DMS 273 (cell line): Measurements from ENCODE around the gene PRUNE2.

Source experiments
- DNase-seq: peaks from one replicate; lab custom pipeline; 2025; ENCODE audit not compliant: unreplicated experiment; lab: John Stamatoyannopoulos, UW

The PRUNE2 gene

DNA sequence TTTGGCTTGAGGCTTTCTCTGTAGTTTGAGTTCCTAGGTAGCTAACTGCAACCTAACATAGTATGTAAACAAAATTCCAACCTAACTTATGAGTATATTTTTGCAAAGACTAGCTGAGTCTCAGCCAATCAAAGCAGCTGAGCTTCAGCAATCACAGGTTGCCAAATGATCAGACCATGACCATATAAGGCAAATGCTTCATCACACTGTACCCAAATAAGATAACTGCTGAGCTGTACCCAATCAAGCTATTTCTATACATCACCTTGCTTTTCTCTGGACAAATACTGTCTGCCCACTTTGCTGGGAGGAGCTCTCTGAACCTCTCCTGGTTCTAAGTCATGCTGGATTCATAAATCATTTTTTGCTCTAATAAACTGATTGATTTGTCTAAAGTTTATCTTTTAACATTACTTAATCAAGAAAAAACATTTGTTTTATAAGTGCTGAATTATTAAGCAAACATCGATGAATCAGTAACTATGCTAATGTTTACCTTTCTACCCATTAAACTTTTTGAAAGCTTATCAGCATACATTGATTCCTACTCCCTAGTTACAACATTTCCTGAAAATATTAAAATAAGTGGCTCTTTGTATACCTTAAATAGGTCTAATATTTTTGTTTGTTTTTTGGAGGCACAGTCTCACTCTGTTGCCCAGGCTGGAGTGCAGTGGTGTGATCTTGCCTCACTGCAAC, 271.4 kb downstream of the PRUNE2 start:
- no peak for DNase-seq

DNA sequence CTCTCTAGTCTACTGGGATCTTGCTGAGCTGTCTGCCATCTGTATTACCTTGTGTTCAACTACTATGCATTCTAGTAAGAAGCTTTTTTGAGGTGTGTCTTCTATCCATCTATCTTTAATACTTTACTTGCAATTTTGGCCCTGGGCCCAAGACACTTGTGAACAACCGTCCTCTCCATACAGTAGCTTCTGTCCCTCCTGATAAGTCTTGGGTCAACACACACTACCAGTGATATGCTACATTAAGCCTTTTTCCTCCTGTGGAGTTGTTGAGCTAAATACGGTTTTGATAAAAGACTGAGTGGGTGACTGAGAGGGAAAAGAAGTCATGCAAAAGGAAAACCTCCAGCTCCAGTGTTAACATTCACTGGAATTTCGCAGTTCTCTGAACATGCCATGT, 275.0 kb downstream of the PRUNE2 start:
- no peak for DNase-seq

DNA sequence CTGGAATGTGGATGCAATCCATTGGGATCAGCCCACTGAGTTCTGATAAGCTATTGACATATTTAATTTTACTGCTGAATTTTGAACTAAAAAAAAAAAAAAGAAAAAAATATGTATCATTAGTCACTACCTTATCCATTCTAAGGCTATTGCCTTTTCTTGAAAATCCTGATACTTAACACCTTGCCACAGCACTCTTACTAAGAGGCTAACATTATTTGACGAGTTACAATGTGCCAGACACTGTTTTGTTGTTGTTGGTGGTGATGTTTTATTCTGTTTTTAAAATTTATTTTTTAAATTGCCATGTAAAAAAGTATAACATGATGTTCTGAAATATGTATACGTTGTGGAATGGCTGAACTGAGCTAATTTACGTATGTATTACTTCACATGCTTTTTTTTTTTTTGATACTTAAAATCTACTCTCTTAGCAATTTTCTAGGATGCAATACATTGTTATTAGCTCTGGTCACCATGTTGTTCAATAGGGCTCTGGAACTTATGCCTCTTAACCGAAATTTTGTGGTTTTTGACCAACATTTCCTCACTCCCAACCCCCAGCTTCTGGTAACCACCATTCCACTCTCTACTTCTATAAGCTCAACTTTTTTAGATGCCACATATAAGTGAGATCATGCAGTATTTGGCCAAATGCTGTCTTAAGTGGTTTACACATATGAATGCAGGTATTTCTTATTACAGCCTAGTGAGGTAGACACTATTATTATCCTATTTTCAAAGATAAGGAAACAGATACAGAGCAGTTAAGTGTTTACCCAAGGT, 276.5 kb downstream of the PRUNE2 start:
- no peak for DNase-seq

DNA sequence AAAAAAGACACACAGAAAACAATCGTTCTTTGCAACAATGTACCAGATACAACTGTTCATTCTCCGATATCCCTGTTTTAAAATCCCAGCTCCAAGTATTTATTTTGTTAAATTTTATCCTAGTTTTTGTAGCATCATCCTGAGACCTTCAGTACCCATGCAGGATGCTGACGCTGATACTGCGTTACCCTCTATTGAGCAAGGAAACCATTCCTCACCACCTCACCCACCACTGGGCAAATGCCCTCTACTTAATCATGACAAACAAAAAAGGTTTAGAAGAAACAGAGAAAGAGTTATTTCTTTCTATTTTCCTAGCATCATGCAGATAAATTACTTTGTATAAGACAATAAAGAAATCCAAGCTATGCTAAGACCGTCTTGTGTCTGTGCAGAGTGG, 277.8 kb downstream of the PRUNE2 start:
- no peak for DNase-seq

DNA sequence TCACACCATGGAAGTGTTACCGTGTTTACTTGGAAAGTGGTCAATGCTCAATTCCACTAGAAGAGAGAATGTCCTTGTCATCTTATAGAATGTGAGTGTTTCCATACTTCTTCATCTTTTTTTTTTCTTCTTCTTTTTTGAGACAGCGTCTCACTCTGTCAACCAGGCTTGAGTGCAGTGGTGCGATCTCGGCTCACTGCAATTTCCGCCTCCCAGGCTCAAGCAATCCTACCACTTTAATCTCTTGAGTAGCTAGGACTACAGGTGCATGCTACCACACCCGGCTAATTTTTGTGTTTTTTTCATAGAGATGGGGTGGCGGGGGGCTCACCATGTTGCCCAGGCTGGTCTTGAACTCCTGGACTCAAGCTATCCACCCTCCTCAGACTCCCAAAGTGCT, 278.9 kb downstream of the PRUNE2 start:
- DNase-seq, result no peak

DNA sequence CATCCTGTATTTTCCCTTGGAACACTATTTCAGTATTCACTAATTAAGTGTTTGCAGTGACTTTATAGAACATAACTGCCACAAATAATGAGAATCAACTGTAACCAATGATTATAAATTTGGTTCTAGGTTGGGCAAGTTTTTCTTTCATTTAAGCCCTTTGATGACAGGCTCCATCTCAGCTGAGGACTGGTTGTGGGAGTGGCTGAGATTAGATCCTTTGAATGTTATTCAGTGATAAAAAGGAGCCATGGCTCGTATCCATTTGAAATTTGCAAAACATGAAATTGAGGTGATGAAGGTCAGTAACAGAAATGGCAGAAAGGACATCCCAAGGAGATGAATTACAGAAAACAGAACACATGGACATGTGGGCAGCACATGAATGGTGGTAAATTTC, 279.8 kb downstream of the PRUNE2 start:
- DNase-seq, result no peak

DNA sequence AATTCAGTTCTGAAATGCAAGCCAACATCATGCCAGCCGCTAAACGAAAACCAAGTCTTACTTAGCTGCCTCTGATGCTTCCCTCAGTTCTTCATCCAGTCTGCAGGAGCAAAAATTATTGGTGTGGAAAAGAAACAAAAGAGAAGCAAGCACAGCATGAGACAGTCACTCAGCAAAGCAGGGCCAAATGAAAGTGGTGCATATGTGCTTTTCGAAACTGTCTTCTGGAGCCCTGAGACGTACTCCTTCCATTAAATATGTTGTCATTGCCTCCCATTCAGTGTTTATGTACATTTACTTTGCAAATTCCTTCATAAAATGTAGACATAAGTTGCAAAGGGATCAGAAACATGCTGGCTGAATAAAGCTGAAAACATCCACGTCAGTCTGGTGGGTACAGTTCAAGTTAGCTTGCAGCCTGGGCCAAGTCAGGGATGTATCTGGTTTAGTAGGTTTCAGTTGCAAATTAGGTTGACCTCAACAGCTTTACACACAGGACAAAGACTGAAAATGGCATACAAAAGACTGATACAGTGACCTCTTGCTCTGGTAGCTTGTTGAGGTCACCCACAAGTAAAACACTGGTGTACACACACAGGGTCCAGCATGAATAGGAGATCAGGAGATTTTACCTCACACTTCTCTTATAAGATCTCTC, 281.4 kb downstream of the PRUNE2 start:
- DNase-seq, result no peak

DNA sequence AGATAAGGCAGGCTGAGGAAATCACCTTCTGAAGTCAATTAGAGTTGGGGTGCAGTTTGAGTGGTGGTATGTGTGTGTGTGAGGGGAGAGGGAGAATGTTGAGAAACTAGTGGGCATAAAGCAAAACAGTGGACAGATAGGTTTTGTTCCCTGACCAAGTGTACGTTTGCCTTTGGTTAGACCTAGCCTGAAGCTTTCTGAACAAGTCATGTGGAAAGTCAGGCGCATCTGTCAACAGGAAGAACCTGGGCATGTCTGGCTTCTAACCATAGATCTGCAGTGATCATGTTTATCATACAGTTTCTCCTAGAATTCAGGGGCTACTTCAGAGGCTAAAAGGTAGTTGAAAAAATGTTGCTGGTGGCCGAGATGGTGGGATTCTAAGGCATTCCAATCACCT, 284.9 kb downstream of the PRUNE2 start:
- no peak for DNase-seq

DNA sequence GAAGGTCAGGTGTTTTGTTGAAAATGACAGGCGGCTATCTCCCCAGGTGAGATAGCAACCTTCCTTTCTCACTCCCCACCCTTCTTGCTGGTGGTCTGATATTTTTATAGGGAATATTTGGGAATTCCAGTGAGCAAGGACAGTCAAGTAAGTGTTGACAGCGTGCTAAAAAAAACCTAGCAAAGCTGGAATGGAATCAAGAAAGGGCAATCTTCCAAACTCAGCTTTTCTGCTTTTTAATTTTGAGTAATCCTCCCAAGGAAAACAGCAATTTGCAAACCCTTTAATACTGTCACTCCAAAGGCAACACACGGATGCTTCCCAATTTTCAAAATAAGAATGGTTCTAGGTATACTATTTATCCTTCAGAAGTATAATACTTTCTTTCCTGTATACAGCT, 285.3 kb downstream of the PRUNE2 start:
- no peak for DNase-seq

DNA sequence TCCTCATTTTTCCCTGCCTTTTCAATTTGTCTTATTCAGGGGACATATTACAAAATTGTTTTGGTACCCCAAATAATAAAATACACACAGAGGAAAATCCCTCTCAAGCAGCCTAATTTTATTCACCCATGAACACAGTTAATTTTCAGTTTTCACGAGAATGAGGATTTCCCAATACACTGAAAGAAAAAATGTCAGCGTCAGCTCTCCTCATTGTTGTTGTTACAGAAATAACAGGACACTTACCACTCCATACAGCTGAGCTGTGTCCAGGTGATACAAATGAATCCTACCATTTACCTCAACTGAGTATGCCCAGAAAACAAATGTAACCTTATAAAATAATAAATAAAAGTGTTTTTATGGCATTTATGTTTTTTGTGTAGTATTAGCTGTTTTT, 286.3 kb downstream of the PRUNE2 start:
- DNase-seq, result no peak

DNA sequence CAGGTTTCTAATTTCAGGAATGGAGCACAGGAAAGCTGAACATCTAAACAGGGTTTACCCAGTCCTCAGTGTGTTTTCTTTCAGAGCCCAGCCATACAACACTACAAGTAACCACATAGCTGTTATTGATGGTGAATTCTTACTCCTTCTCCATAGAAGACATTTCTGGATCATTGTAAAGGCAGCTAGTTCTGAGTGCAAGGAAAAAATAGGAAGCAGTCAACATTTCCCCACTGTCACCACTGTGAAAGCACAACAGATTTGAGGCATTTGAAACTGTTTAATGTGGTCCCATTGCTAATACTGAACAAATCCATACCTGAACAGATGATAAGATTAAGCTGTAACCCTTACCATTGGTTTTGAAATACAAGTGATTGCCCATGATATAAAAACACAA, 286.7 kb downstream of the PRUNE2 start:
- DNase-seq, result no peak

DNA sequence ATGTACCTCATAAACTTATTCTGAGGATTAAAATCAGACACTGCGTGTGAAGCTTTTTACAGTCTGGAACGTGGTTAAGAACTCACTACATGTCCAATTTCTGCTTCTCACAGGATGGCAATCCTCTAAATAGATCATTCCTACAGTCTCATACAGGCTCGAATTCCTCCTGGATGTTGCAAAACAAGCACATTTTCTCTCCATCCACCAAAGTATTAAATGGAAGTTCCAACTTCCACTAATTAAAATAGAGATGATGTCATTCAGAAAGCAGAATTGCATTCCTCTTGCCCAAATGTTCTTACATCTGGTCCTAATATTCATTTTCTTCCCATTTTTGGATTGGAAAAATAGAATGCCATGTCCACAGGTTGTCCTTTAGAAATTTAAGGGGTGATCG, 287.2 kb downstream of the PRUNE2 start:
- no peak for DNase-seq

DNA sequence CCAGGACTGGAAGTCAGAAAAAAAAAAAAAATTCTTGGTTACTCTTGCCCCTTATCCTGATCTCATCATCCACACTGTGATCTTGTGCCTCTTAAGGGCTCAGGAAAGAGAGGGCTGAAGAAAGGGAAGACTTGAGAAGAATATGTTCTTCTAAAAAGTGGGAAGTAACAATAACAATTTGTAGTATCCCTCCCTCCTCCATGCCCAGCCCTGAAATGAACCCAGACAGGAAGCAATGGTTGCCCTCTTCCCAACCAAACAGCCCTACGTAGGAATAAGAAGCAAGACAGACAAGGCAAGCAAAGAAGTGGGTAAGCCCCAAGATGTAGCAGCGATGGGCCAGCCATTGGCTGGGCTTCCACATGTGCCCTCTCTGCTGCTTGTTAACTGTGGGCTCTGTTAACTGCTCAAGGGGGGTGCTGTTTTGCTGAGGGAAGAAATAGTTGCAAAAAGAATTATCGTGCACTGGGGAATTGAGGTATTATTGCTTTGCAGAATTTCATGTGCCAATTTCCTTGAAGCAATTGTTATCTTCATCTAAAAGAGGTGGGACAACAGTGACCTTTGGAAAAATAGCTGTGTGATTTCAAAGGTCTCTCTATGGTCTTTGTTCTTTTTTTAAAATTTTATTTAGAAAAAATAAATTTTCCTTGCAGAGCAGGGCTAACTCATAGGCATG, 288.3 kb downstream of the PRUNE2 start:
- DNase-seq, result no peak

DNA sequence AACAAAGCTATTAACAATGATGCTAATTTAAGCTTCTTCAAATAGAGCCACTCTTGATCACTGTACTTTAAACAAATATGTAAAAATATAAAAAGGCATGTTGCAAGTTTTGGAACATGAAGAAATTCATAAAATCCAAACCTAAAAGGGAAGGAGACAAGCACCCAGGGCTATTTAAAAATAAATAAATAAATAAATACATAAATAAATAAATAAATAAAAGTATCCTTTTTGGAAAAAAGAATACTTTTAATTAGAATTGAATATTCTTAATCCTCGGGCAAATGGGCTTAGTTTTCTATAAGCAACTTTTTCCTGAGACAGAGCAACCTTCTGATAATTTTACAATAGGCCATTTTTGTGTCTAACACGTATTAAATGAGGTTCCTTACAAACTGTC, 289.1 kb downstream of the PRUNE2 start:
- no peak for DNase-seq

DNA sequence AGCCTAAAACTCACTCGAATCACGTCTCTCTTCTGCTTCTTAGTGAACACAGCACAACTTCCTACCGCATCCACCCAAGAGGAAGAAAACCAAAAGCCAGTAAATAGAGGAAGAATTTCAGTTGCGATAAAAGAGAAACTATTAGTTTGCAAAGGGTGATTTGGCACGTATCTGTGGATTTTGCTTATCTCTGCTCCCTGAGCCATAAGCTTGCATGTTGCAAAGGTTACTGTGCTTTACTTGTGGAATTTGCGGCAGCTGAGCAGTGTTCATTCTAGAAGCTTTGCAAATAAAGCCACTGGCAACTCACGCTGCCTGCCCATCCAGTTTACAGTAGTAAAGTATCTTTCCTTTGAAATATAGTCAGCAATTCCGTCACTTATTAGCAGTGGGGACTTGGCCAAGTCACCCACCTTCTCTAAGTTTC, 290.7 kb downstream of the PRUNE2 start:
- DNase-seq, result no peak

DNA sequence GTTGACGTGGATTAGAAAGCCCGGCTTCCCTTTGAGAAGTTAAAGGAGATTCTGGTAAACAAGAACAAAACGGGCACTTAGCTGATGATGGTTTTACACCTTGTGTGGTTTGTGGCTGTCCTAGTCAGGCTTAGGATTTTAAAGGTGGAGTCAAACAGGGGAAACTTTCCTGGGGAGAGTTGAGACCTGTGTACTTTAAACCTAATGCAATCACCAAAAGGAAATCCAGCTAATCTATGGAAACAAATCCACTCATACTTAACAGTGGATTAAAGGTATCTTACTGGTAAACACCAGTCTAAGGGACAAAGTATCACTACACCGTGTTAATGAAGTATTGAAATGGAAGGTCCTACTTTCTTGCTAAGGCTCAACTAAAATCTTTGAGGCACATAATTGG, 291.9 kb downstream of the PRUNE2 start:
- no peak for DNase-seq

DNA sequence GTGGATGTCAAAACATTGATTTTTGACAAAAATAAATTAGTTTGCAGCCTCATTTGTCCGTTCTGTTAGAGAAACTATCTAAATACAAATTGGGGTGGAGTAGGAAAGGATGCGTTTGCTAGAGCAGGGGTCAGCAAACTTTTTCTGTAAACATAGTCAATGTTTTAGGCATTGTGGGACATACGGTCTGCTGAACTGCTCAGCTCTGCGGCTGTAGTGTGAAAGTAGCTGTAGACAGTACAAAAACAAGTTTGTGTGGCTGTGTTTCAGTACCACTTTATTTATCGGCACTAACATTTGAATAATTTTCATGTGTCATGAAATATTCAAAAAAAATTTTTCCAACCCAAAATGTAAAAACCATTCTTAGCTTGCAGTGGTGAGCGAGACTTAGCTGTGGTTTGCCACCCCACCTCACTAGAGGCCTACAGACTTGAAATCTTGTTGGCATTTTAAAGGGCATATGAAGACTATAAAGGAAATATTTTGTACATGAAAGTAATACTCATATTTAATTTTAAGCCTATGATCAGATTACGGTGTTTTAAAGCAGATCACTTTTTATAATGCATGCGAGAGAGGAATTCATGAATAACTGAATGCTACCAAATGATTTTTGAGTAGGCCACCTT, 292.6 kb downstream of the PRUNE2 start:
- no peak for DNase-seq

DNA sequence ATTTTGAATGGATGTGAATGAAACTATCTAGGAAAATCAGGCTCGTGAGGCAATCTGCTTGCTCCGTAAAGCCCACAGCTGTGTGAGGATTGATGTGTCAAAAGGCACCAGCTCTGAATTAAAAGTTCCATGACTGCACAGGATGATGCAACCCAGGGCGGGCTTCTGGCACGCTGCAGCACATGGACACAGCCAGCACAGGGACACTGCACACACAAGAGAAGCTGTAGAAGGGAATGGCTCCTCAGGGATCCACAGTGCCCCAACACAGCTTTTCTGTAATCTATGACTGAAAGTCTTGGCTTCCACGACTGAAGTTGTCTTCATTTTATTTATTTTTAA, 295.9 kb downstream of the PRUNE2 start:
- no peak for DNase-seq

DNA sequence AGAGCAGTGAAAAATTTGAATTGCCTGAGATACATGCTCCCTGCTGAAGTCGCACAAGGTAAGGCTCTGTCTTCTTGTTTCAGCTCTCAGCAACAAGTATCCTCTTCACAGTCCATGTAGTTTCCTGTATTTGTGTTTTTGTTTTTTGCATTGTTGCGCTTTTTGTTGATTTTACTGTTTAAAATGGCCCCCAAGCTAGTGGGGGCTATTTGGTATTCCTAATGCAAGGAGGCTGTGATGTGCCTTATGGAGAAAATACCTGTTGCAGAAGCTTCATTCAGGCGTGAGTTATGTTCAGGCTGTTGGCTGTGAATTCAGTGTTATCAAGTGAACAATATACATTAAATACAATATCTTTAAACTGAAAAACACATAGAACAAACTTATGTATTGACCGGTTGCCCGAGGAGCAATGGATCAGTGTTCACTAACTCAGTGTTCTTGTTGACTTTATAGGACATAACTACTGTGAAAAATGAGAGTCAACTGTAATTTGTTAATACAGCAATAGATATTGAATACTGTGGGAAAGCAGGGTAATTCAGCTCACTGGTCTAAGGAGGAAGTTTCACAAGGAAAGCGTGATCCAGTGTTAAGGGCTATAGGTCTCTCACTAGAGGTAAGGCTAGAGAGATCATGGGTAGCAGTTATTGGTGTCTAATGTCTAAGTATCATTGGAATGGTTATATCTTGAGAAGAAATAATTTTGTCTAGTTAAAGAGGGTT, 296.5 kb downstream of the PRUNE2 start:
- no peak for DNase-seq

DNA sequence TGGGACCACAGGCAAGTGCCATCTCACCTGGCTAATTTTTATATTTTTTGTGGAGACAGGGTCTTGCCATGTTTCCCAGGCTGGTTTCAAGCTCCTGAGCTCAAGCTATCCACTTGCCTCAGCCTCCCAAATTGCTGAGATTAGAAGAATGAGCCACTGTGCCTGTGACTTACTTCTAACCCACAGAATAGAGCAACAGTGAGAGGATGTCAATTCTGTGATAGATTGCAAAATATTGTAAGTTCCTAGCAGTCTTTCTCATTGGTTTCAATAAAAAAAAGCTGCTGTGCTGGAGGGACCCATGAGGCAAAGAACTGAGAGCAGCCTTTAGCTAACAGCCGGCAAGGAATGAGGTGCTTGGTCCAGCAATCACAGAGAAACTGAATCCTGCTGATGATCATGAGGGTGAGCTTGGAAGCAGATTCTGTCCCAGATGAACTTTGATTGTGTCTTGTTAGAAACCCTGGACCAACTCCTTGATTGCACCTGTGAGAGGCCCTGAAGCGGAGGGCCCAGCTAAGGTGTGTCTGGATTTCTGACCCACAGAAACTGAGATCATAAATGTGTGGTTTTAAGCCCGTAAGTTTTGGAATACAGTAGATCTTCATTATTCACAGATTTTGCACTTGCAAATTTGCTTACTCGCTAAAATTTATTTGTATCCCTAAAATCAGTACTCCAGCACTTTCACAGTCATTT, 297.2 kb downstream of the PRUNE2 start:
- no peak for DNase-seq
